ENCODE results near the gene METTL24.

Gene METTL24

DNA sequence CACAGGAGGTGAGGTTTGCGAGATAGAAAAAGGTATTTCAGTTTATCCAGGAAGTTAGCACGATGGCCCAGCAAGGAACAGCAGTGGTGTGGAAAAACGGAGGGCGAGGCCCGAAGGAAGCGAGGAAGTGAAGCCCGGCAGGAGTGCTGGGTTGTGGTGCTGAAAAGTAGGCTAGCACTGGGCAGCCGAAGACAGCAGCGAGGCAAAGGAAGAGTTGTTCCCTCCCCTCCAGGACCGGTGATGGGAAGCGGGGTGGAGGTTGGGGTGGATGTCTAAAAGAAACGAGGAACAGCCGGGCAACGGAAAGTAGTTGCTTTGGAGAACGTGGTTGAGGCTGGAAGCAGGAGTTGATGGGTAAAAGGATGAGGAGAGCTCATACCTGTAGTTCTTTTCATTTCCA, 1.4 kb downstream of the METTL24 start:
- H3K4me3 ChIP-seq (ENCODE audit: control insufficient read depth, low read depth, low read length): no peak overlapping the region
- TF ChIP-seq, protein P1, sequence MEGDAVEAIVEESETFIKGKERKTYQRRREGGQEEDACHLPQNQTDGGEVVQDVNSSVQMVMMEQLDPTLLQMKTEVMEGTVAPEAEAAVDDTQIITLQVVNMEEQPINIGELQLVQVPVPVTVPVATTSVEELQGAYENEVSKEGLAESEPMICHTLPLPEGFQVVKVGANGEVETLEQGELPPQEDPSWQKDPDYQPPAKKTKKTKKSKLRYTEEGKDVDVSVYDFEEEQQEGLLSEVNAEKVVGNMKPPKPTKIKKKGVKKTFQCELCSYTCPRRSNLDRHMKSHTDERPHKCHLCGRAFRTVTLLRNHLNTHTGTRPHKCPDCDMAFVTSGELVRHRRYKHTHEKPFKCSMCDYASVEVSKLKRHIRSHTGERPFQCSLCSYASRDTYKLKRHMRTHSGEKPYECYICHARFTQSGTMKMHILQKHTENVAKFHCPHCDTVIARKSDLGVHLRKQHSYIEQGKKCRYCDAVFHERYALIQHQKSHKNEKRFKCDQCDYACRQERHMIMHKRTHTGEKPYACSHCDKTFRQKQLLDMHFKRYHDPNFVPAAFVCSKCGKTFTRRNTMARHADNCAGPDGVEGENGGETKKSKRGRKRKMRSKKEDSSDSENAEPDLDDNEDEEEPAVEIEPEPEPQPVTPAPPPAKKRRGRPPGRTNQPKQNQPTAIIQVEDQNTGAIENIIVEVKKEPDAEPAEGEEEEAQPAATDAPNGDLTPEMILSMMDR (conservative IDR thresholded peaks at IDR 0.05; ENCODE audit: control insufficient read depth, insufficient read depth, low read depth, low read length): no peak
- no peak for DNase-seq (ENCODE audit: low read depth)

DNA sequence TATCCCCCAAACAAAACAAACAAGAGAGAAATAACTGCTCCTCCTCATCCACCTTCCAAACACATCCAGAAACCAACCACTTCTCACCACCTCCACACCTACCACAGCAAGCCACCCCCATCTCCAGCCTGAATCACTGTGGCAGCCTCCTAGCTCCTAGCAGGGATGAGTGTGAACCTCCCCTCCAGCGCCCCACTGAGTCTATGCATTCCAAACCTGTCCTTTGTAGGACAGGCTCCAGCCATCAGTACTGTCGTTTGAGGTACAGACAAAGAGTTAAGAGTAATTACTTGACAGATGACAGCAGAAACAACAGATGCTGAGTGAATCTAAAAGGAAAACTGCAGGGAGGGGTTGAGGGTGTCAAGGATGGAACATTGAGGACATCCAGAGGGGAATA, 2.4 kb downstream of the METTL24 start:
- TF ChIP-seq, protein P1 (conservative IDR thresholded peaks at IDR 0.05; ENCODE audit: control insufficient read depth, insufficient read depth, low read depth, low read length): no peak
- H3K4me3 ChIP-seq (ENCODE audit: control insufficient read depth, low read depth, low read length): no peak overlapping the region
- DNase-seq (ENCODE audit: low read depth): no peak

DNA sequence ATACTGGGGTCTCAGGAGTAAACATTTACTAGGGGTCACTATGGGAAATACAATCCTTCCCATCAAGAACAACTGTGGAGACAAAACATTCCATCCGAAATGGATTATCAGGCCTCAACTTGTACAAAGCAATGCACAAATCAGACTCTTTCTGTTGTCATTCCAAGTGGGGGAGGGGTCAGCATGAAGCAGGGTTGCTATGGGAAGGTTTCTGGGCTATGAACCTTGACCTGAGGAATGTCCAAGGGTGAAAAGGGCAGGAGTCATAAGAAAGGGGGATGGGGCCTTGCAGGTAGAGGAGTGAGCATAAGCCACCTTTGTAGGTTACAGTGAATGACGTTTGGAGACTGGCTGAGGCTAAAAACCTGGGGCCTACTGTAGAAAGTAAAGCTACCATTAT, 3.1 kb downstream of the METTL24 start:
- TF ChIP-seq, protein P1 (conservative IDR thresholded peaks at IDR 0.05; ENCODE audit: control insufficient read depth, insufficient read depth, low read depth, low read length): no peak
- no peak for DNase-seq (ENCODE audit: low read depth)
- H3K4me3 ChIP-seq (ENCODE audit: control insufficient read depth, low read depth, low read length): no peak overlapping the region

- TF ChIP-seq, protein P1 (conservative IDR thresholded peaks at IDR 0.05; ENCODE audit: control insufficient read depth, insufficient read depth, low read depth, low read length): no peak
- H3K4me3 ChIP-seq (ENCODE audit: control insufficient read depth, low read depth, low read length): no peak overlapping the region
- no peak for DNase-seq (ENCODE audit: low read depth)
Observed at GRCh38 chr6:110354153-110354552, 4.0 kb downstream of the METTL24 start.

GRCh38 chr6:110353457-110354001, 4.6 kb downstream of the METTL24 start:
- DNase-seq (ENCODE audit: low read depth): no peak
- no peak overlapping the region for H3K4me3 ChIP-seq (ENCODE audit: control insufficient read depth, low read depth, low read length)
- TF ChIP-seq, protein P1 (conservative IDR thresholded peaks at IDR 0.05; ENCODE audit: control insufficient read depth, insufficient read depth, low read depth, low read length): no peak

DNA sequence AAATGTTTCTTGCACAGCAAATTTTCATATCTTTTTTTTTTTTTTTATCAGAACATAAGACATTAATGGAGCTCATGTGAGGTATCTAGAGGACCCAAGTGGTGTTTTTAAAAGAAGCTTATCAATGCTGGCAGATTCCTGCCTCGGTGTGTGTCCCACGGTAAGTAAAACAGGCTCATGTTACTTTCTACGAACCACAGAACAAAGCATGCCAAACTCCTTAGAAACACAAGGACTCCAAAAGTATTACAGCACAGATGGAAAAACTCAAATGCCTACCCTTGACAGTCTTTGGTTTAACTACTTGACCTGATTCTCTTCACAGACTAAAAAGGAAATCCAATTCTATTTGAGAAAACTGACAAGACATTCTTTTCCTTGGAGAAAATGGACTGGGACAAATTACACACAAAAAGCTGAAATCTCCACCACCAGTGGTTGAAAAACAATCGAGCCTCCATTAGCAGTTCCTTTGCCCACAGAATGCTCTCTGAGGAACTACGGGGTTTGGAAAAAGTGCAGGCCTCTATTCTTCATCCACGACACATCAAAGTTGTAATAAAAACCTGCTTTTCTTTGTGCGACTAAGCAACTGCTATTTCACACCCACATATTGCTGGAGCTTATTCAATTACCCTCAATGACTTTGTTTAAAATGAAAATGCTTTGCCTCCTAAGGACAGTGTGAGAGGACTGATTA, 5.4 kb downstream of the METTL24 start:
- TF ChIP-seq, protein P1 (conservative IDR thresholded peaks at IDR 0.05; ENCODE audit: control insufficient read depth, insufficient read depth, low read depth, low read length): no peak
- DNase-seq (ENCODE audit: low read depth): peak; percentile 4
- H3K4me3 ChIP-seq (ENCODE audit: control insufficient read depth, low read depth, low read length): no peak overlapping the region
